Activated gamma-delta T cell (primary cell): ENCODE results near the gene AKT3.
A peak's percentile ranks its signal among the peaks of the same experiment; 100 is the strongest.
"Not testable (repeated sequence)": the region's sequence is repeated elsewhere in the genome, so short reads cannot be mapped to it uniquely, and the experiment has no call there.

ENCODE experiments used
- DNase-seq: peaks from one replicate; lab custom pipeline; 2025; lab: John Stamatoyannopoulos, UW
- total RNA-seq, 2 donors: gene quantifications; one replicate each; lab custom pipeline; 2026; lab: John Stamatoyannopoulos, UW

AKT3 gene
- 245 to 336 reads per million in 2 donors for total RNA-seq

- DNase-seq, result no peak
These were observed at the start of gene AKT3 for GRCh38 chr1:243850202-243850451. TSS of gene AKT3 (minus strand) at chr1:243850243. CDS start at chr1:243843170, 7,073 bp downstream.

GRCh38 chr1:243898278-243898677 lies 48.2 kb upstream of the AKT3 start:
- no peak for DNase-seq

- no peak for DNase-seq
These were observed 46.3 kb upstream of the AKT3 start for GRCh38 chr1:243896313-243896712.

GRCh38 chr1:243892456-243892855 lies 42.4 kb upstream of the AKT3 start:
- no peak for DNase-seq

GRCh38 chr1:243890576-243890975 lies 40.5 kb upstream of the AKT3 start:
- no peak for DNase-seq

- DNase-seq, result no peak
These were observed 35.8 kb upstream of the AKT3 start for GRCh38 chr1:243885806-243886205.

- no peak for DNase-seq
These were observed 34.6 kb upstream of the AKT3 start for GRCh38 chr1:243884603-243885002.

GRCh38 chr1:243883551-243883950 lies 33.5 kb upstream of the AKT3 start:
- DNase-seq, result no peak

- DNase-seq, result no peak
These were observed 32.2 kb upstream of the AKT3 start for GRCh38 chr1:243882276-243882675.

- not testable (repeated sequence) for DNase-seq
These were observed 27.0 kb upstream of the AKT3 start for GRCh38 chr1:243877058-243877457.

- no peak for DNase-seq
These were observed 5.7 kb upstream of the AKT3 start for GRCh38 chr1:243855616-243856318.

GRCh38 chr1:243851765-243852164 lies 1.7 kb upstream of the AKT3 start:
- no peak for DNase-seq

- DNase-seq, result no peak
These were observed 1.3 kb upstream of the AKT3 start for GRCh38 chr1:243851257-243851756.

GRCh38 chr1:243850452-243851256 lies 611 bp upstream of the AKT3 start:
- DNase-seq, result peak; percentile 77

GRCh38 chr1:243849421-243850201 lies 432 bp downstream of the AKT3 start:
- peak; percentile 75 for DNase-seq

GRCh38 chr1:243848858-243849420 lies 1.1 kb downstream of the AKT3 start:
- DNase-seq, result peak; percentile 43

GRCh38 chr1:243848165-243848857 lies 1.7 kb downstream of the AKT3 start:
- DNase-seq, result no peak

- DNase-seq, result no peak
These were observed 3.3 kb downstream of the AKT3 start for GRCh38 chr1:243846761-243847160.

GRCh38 chr1:243845888-243846287 lies 4.2 kb downstream of the AKT3 start:
- no peak for DNase-seq

- DNase-seq, result no peak
These were observed 5.9 kb downstream of the AKT3 start for GRCh38 chr1:243844186-243844585.

GRCh38 chr1:243842978-243843511 lies 7.0 kb downstream of the AKT3 start:
- DNase-seq, result no peak
